ENCODE data around the gene TLE2. TPM values are rescaled to one million over a fixed set of nuclear protein-coding genes. Genes with fewer than 3 reads are reported as not detected.

The TLE2 gene
- total and polyA plus RNA-seq, 2 donors (not counting 3 experiments of a cell fraction or from before 2014, with no cell fraction given) = 32.0 to 38.8 TPM

DNA sequence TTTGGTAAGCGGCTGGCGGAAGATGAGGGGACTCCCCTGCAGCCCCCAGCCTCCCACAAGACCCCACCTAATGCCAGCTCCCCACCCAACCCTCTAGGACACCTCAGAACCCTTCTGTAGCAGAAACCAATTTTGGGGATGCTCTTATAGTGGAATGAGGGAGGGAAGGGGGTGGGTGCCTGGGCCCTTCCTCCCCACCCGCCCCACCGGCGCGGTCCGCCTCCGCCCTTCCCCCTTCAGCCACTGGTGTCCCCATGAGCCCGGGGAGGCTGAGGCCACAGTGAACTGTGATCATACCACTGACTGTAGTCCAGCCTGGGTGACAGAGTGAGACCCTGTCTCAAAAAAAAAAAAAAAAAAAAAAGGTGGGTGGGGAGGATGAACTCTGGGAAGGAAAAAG lies 35.5 kb downstream of the TLE2 start:
- intact Hi-C loops (cut with micrococcal nuclease) = no loop called here
- Histone ChIP-seq H3K79me2 (ENCODE audit: control insufficient read depth, insufficient read depth, low read length) (no peaks in the 10 kb centered on the region), H3K9ac (replicated peaks; ENCODE audit: extremely low read depth, insufficient read depth, low read length) (no peak overlapping the region), H3K9me1 (replicated peaks; ENCODE audit: control insufficient read depth, extremely low read depth, insufficient read depth, low read length) (no peaks in the 10 kb centered on the region), H3K27me3 (ENCODE audit: control insufficient read depth in 2 of 2, insufficient read depth in 2 of 2, low read length in 2 of 2) (no peaks in the 10 kb centered on the region), H3K36me3 (ENCODE audit: control insufficient read depth in 2 of 2, extremely low read depth in 1 of 2, insufficient read depth in 2 of 2, low read length in 2 of 2) (peaks cover 0 to 7% of the 10 kb centered on the region in 2 experiments), H3K4me2 (ENCODE audit: insufficient read depth, low read length) (no peak overlapping the region), H3K27ac (ENCODE audit: insufficient read depth, low read depth, low read length) (no peak overlapping the region), H4K20me1 (replicated peaks; ENCODE audit: control insufficient read depth, extremely low read depth, insufficient read depth, low read length) (no peaks in the 10 kb centered on the region), H3K9me3 (replicated peaks; ENCODE audit: control insufficient read depth, insufficient read depth, low read length) (no peaks in the 10 kb centered on the region), H3K4me3 (replicated peaks in 1 of 3; ENCODE audit: insufficient read depth in 1 of 3, low read depth in 1 of 3, low read length in 3 of 3) (no peak overlapping the region), H3K4me1 (ENCODE audit: control insufficient read depth, extremely low read depth, insufficient read depth, low read length) (no peaks in the 10 kb centered on the region), H2AFZ (ENCODE audit: low read depth, low read length) (no peak overlapping the region)
- no peak for TF ChIP-seq POLR2AphosphoS5 (IDR thresholded peaks at IDR 0.05; ENCODE audit: insufficient read depth, low read depth, low read length)
- TF ChIP-seq MYC (IDR thresholded peaks at IDR 0.05; ENCODE audit: low read depth, low read length) = no peak
- no peak for TF ChIP-seq JUN (IDR thresholded peaks at IDR 0.05; ENCODE audit: borderline replicate concordance, insufficient read depth, insufficient read length, low read depth)
- TF ChIP-seq CTCF (IDR thresholded peaks at IDR 0.05; ENCODE audit: extremely low read depth in 1 of 2, insufficient read depth in 1 of 2, low read depth in 1 of 2, low read length in 2 of 2) = no peak
- no peak for TF ChIP-seq POLR2A (IDR thresholded peaks at IDR 0.05; ENCODE audit: low read depth, low read length)
- TF ChIP-seq MAX (IDR thresholded peaks at IDR 0.05; ENCODE audit: insufficient read depth, insufficient read length) = no peak
- TF ChIP-seq GATA2 (IDR thresholded peaks at IDR 0.05; ENCODE audit: insufficient read depth, insufficient read length, low read depth, low read length) = no peak
- no peak for TF ChIP-seq EZH2 (IDR thresholded peaks at IDR 0.05; ENCODE audit: borderline replicate concordance, low read depth, low read length, severe bottlenecking)
- TF ChIP-seq FOS (IDR thresholded peaks at IDR 0.05; ENCODE audit: borderline replicate concordance, insufficient read depth, low read length) = no peak
- dilution Hi-C loops (cut with MboI; ENCODE audit: extremely low pct_ligation_motif_present, low sequenced_read_pairs) = no loop called here
- POLR2A ChIA-PET = no interaction called here
- FAIRE-seq (no peak), DNase-seq (ENCODE audit: low read depth, low spot score) (no peak)
- CTCF ChIA-PET = no interaction called here
- no TSS peak for BruUV-seq (replicated peaks)

Measured in endothelial cell of umbilical vein (primary cell).